IPS-18c (cell line): ENCODE measurements around the gene POU4F2.
"Not testable (repeated sequence)": the region's sequence is repeated elsewhere in the genome, so short reads cannot be mapped to it uniquely, and the experiment has no call there.

ENCODE experiments used
- H3K4me3 ChIP-seq: 2 replicates; pipeline ENCODE4 v1.7.0; 2013; ENCODE audit warnings: low read depth, mild to moderate bottlenecking, low read length, moderate library complexity; ENCODE audit not compliant: insufficient read depth
- H3K9me3 ChIP-seq: one replicate; pipeline ENCODE4 v1.6.1; 2013; ENCODE audit warnings: mild to moderate bottlenecking, low read length, moderate library complexity; ENCODE audit not compliant: control insufficient read depth, insufficient read depth

The POU4F2 gene

DNA sequence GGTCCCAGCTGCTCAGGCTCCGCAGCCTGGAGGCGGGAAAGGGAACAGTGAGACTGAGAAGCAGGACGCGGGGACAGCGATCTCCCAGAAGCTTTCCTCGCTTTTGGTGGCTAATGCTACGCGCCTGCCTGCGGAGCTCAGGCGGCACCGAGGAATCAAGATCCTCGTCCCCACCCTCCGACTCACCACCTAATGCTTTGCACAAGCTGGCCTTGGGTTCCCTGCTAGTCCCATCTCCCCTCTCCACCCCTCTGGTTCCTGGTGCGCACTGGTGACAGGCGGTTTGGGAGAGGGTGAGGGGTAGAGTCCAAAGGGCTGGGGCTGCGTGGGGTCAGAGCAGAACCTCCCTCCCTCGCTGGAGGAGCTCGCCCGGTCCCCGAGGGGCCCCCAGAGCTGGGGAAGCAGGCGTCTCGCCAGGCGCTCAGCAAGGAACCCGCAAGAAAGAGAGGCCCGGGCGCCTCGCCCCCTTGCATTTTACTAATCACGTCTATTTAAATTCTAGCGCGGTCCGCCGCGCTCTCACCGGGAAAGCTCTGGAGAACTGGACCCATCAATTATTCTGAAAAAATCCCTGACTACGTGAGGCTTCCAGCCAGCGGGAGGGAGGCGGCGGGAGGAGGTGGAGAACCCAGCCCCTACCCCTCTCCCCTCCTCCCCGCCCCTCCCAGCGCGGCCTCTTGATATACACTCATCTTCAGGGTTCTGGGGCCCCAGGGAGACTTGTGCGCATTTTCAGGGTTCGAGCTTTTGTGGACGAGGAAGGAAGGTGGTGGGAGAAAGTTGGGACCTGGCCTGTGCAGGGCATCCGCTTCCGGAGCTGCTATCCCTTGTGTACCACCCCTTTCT is 9.1 kb downstream of the POU4F2 start:
- Histone ChIP-seq H3K9me3 (no peaks in the 10 kb centered on the region), H3K4me3 (peak overlapping the region; percentile 46)

DNA sequence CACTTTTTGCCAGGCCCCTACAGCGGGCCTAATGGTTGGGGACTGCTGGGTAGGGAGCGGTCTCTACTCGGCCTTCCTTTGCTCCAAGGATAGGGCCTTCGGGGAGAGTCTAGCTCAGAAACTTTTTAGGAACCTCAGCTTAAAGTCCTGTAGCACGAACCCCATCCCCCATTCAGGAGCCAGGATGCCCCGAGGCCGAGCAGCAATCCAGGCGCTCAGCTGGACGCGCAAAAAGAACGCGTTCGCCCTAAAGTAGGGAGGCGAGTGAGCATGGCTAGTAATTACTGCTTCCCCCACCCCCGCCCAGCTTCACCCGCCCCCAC is 9.7 kb downstream of the POU4F2 start:
- H3K4me3 ChIP-seq, result peak overlapping the region; percentile 25
- no peaks in the 10 kb centered on the region for H3K9me3 ChIP-seq

DNA sequence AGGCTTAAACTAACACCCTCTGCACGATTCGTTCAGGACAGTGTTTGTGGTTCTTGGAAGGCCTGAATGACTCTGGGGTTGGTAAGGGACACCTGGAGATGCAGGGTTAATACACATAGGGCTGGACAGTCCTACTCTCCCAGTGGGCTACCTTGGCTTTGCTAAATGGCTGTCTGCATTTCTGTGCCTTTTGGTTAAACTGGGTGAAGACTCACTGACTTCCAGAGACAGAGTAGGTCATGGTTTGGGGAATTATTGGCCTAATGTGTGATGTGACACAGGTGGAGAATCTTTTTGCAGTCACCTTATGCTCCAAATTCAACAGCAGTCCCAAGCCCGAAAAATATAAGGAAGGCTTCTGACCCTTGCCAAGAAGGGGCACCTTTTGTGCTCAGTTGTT is 10.5 kb downstream of the POU4F2 start:
- H3K9me3 ChIP-seq, result no peaks in the 10 kb centered on the region
- H3K4me3 ChIP-seq, result no peak overlapping the region

DNA sequence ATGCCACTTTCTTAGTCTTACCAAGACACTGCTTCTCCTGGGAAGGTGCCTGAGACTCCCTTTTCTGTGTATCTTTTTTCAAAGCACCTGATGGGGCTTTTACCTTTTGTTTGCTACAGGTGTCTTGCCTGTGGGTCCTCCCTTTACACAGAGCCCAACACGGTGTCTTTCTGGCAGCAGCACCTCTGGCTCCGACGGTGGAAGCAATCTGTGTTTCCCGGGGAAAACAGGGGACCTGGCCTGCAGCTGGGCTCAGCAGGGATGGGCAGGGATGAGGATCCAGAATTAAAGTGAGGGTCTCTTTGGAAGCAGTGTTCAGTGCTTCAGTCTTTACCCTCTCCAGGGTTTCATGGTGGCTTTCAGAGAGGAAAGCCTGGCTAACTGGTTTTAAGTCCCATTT is 11.3 kb downstream of the POU4F2 start:
- Histone ChIP-seq H3K4me3 (no peak overlapping the region), H3K9me3 (no peaks in the 10 kb centered on the region)

DNA sequence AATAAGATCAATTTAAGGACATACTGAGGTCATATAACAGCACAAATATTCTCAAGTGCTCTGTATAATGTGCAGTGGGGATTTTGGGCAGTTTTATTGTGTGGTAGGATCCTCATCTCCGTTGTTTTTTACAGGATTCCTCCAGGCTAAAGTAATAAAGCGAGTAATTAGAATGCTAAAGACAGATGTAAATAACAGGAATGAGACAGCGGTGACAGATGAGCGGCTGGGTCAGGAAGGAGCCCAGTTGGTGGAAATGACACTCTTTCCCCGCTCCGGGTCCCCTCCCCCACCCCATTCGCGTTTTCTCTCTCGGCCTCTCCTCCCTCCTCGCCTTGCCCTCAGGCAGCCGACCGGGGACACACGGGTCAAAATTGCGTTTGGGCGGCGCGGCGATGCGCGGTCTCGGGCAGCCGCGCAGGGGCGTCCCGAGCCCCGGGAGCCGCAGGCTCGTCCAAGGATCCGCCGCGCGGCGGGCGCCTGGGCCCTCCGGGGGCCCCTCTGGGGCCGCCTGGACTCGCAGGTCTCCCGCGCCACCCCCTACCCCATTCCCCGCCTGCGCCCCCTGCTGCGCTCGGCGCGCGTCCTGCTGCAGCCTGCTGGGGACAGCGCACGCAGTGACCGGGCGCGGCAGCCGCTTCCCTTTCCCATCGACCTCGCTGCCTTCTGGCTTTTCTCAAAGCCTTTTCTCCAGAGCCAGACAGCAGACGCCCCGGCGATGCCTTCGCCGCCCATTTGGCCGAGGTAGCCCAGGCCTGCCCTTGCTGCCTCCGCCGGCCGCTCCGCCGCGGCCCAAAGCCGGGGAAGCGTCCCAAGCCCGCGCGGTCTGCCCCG is 16.2 kb downstream of the POU4F2 start:
- Histone ChIP-seq H3K4me3 (peak overlapping the region; percentile 47), H3K9me3 (no peaks in the 10 kb centered on the region)

DNA sequence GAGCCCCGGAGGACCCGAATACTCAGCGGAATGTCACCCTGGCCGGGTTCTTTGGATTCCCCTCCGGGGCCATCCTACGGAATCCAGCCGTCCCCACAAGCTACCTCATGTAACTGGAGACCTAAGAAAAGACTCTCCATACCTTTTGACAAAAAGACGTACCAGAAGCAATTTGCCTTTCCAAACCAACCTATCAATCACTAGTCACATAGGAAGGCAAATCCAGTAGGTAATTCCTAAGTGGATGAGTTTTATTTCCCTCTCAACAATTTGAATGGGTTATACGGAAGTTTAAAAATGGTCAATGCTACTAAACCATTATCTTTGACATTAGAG is 16.8 kb downstream of the POU4F2 start:
- H3K4me3 ChIP-seq, result peak overlapping the region; percentile 47; the same call in 1 of the 2 replicates
- H3K9me3 ChIP-seq, result no peaks in the 10 kb centered on the region

DNA sequence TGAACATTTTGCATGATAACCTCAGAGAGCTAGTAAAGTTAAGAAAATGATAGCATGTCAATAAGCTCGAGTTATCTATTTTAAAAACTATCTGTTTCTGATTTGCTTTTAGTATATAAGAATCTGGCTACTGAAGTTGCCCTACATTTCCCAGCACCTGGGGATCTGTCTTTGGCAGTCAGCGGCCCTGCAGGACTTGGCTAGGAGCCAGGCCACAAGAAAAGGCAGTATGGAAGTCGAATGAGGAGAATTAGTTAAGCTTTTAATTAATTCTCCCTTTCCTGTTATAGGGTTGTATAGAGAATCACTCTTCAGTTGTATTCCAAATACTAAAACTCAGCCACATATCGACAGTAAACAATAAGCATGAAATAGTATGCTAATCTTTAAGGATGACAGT is 22.7 kb downstream of the POU4F2 start:
- H3K4me3 ChIP-seq, result no peak overlapping the region
- H3K9me3 ChIP-seq, result no peaks in the 10 kb centered on the region

DNA sequence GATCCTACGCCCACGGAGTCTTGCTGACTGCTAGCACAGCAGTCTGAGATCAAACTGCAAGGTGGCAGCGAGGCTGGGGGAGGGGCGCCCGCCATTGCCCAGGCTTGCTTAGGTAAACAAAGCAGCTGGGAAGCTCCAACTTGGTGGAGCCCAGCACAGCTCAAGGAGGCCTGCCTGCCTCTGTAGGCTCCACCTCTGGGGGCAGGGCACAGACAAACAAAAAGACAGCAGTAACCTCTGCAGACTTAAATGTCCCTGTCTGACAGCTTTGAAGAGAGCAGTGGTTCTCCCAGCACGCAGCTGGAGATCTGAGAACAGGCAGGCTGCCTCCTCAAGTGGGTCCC is 25.2 kb downstream of the POU4F2 start:
- H3K9me3 ChIP-seq, H3K4me3 ChIP-seq: not testable (repeated sequence)

DNA sequence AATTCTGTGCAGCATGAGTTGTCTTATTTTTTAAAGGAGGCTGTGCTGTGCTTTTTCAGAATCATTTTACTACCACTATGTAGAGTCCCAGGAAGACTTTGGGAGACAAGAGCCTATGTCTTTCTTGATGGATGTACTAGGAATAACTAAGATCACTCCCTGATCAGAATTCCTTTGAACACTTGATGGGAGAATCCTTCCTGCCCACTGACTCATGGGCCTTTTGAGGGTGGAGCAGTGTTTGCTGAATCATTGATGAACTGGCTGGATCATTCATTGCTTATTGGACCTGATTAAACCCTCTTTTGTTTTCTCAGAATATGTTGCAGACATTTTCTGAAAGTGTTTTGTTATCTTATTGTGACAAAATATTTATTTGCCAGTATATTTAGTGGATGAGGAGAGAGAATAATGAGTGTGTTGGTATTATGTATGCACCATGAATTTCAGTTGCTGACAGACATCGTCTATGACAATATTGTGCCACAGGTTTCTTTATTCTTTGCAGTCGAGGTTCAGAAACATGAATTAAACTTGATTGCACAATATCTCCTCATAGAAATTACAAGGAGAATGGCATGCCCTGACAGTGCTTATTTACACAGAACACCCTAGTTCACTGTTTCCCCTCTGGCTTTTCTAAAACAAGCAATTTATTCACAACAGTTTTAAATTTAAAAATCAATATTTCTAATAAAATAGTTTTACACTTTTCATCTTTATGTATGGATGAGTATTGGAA is 36.3 kb downstream of the POU4F2 start:
- Histone ChIP-seq H3K9me3 (no peaks in the 10 kb centered on the region), H3K4me3 (no peak overlapping the region)
